Left lung (tissue), 10 donors: ENCODE data around the gene SOX10. TPM values are rescaled to one million over a fixed set of nuclear protein-coding genes. Genes with fewer than 3 reads are reported as not detected.

Experiments used
- ATAC-seq: fragments of 200-7000 bp; cut with Tn5 transposase; one replicate; pipeline ENCODE4 v1.9.1; 2020; ENCODE audit warnings: moderate library complexity
- DNase-seq, 4 donors: peaks; one replicate each; pipeline ENCODE4 v3.0.0-alpha.2; 2013 to 2020
- H3K27ac ChIP-seq, 2 donors: fragments of 200-600 bp; sonication (generic) in 1 of 2; one replicate each; pipeline versions ENCODE4 v1.5.0 to v1.8.0; 2020 to 2021
- H3K27me3 ChIP-seq, 2 donors: fragments of 200-600 bp; sonication (generic) in 1 of 2; one replicate each; pipeline versions ENCODE4 v1.5.0 to v1.8.0; 2020 to 2021
- H3K36me3 ChIP-seq, 2 donors: fragments of 200-600 bp; sonication (generic) in 1 of 2; one replicate each; pipeline versions ENCODE4 v1.5.0 to v1.8.0; 2020 to 2021
- H3K4me1 ChIP-seq, 2 donors: fragments of 200-600 bp; one replicate each; pipeline ENCODE4 v1.8.0; 2021
- H3K4me3 ChIP-seq, 2 donors: fragments of 200-600 bp; sonication (generic) in 1 of 2; one replicate each; pipeline versions ENCODE4 v1.5.0 to v1.8.0; 2020 to 2021; ENCODE audit warnings: mild to moderate bottlenecking in 1 of 2
- H3K9me3 ChIP-seq, 2 donors: fragments of 200-600 bp; sonication (generic) in 1 of 2; one replicate each; pipeline versions ENCODE4 v1.5.0 to v1.8.0; 2020 to 2021
- intact Hi-C, 2 donors: fragments of 100-400 bp; cut with DNase I; formaldehyde crosslinking; loops; one replicate each; pipeline versions ENCODE4 v1.11.2 to v1.14.2; 2022
- polyA plus RNA-seq, 6 donors: library from polyadenylated mRNA; unstranded; fragments of 120-200 nt; gene quantifications; one replicate each; pipeline ENCODE4 v1.2.1, GENCODE V29; 2013; ENCODE audit not compliant: insufficient read length in 6 of 6
- total RNA-seq, 2 donors: library from RNA; stranded (reverse); fragmentation: NEBNext Ultra II Directional; extraction: Animal tissue kit (Norgen Biotek cat#: 25700); gene quantifications; one replicate each; pipeline ENCODE4 v1.2.1, GENCODE V29; 2021
- TF ChIP-seq, protein P1 (sequence below), 2 donors: fragments of 200-600 bp; sonication (generic) in 1 of 2; IDR thresholded peaks; one replicate each; pipeline versions ENCODE4 v1.5.0 to v1.8.0; 2021; ENCODE audit warnings: antibody characterized with exemption in 2 of 2
- donor health status: DM: no; HTN: yes; CAD: no.
- donor health status: DM: no; HTN: no; CAD: no.

Gene SOX10
- total and polyA plus RNA-seq, 8 donors, result 0.41 to 1.0 (median 0.83) TPM; not detected in 2

DNA sequence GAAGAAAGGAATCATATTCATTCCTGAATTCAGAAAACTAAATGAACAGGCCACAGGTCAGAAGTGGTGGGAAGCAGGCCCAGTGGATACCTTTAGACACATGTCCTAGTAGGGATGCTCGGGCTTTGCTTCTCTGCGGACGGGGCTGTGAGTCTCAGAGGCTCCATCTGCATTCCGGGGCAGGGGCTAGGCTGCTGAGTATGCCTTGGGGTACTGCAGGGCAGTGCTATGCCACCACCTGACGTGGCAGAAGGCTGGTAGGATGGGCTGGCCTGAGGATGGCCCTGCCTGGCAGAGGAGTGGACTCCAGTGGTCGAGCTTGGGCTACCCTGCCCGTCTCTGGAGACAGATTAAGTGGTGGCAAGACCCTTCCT is 40.5 kb downstream of the SOX10 start:
- TF ChIP-seq, protein P1, sequence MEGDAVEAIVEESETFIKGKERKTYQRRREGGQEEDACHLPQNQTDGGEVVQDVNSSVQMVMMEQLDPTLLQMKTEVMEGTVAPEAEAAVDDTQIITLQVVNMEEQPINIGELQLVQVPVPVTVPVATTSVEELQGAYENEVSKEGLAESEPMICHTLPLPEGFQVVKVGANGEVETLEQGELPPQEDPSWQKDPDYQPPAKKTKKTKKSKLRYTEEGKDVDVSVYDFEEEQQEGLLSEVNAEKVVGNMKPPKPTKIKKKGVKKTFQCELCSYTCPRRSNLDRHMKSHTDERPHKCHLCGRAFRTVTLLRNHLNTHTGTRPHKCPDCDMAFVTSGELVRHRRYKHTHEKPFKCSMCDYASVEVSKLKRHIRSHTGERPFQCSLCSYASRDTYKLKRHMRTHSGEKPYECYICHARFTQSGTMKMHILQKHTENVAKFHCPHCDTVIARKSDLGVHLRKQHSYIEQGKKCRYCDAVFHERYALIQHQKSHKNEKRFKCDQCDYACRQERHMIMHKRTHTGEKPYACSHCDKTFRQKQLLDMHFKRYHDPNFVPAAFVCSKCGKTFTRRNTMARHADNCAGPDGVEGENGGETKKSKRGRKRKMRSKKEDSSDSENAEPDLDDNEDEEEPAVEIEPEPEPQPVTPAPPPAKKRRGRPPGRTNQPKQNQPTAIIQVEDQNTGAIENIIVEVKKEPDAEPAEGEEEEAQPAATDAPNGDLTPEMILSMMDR (IDR thresholded peaks at IDR 0.05), result no peak
- H3K27ac ChIP-seq, result no peak overlapping the region
- intact Hi-C loops, result no loop called here
- peaks cover 0 to 49% of the 10 kb centered on the region in 2 donors for H3K36me3 ChIP-seq
- no peaks in the 10 kb centered on the region for H3K4me1 ChIP-seq
- ATAC-seq (no peak), DNase-seq (no peak)
- no peak overlapping the region for H3K4me3 ChIP-seq
- H3K9me3 ChIP-seq, result no peaks in the 10 kb centered on the region
- H3K27me3 ChIP-seq, result no peaks in the 10 kb centered on the region

DNA sequence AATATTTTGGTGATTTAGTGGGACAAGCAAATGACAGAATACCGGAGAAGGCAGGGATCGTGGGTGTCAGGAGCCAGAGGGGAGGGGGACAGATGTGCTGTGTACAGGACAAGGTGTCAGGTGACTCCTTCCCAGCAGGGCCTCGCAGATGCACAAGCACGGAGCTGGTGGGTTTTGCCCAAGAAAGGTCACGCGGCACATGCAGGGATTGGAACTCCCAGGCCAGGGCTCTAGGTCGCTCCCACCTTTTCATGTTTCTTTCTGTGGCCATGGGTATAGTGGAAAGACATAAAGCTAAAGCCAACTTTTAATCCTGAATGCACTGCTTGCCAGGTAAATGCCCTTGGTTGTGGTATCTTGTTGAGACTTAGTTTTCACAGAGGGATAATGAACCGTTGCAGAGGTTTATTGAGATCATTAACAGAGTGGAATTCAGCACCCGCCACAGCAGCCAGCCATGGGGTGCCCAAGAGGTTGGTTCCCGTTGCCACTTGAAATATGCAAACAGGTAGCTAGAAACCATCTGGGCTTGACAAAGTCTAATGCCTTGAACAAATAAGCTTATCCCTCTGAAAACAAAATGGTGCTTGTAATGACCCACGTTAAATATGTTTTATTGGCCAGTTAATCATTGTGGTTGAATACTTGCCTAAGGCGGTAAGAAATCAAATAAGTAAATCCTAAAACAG is 41.1 kb downstream of the SOX10 start:
- ATAC-seq, result no peak
- H3K36me3 ChIP-seq, result peaks cover 0 to 52% of the 10 kb centered on the region in 2 donors
- intact Hi-C loops, result no loop called here
- no peaks in the 10 kb centered on the region for H3K4me1 ChIP-seq
- H3K27ac ChIP-seq, result no peak overlapping the region
- DNase-seq, result no peak
- H3K9me3 ChIP-seq, result no peaks in the 10 kb centered on the region
- TF ChIP-seq, protein P1 (IDR thresholded peaks at IDR 0.05), result no peak
- no peak overlapping the region for H3K4me3 ChIP-seq
- H3K27me3 ChIP-seq, result no peaks in the 10 kb centered on the region

- TF ChIP-seq, protein P1 (IDR thresholded peaks at IDR 0.05), result no peak
- intact Hi-C loops, result no loop called here
- Histone ChIP-seq H3K27ac (no peak overlapping the region), H3K4me3 (no peak overlapping the region), H3K9me3 (no peaks in the 10 kb centered on the region), H3K27me3 (no peaks in the 10 kb centered on the region), H3K4me1 (no peaks in the 10 kb centered on the region), H3K36me3 (peaks cover 0 to 63% of the 10 kb centered on the region in 2 donors)
- ATAC-seq (no peak), DNase-seq (no peak)
Measured at GRCh38 chr22:37942133-37942532, 42.2 kb downstream of the SOX10 start.

- DNase-seq, result no peak
- no peaks in the 10 kb centered on the region for H3K4me1 ChIP-seq
- H3K4me3 ChIP-seq, result no peak overlapping the region
- no peak overlapping the region for H3K27ac ChIP-seq
- peaks cover 0 to 76% of the 10 kb centered on the region in 2 donors for H3K36me3 ChIP-seq
- intact Hi-C loops, result no loop called here
- TF ChIP-seq, protein P1 (IDR thresholded peaks at IDR 0.05), result no peak
- ATAC-seq, result no peak
- H3K9me3 ChIP-seq, result no peaks in the 10 kb centered on the region
- no peaks in the 10 kb centered on the region for H3K27me3 ChIP-seq
Measured at GRCh38 chr22:37940698-37941376, 43.5 kb downstream of the SOX10 start.

- Histone ChIP-seq H3K4me1 (peaks cover 29 to 49% of the 10 kb centered on the region in 2 donors), H3K27me3 (no peaks in the 10 kb centered on the region), H3K36me3 (peaks cover 0 to 64% of the 10 kb centered on the region in 2 donors), H3K4me3 (no peak overlapping the region), H3K9me3 (no peaks in the 10 kb centered on the region), H3K27ac (peak overlapping the region; percentile 40 to 73)
- intact Hi-C loops, result no loop called here
- DNase-seq (peak; percentile 76 to 98 (median 90)), ATAC-seq (peak; percentile 87)
- TF ChIP-seq, protein P1 (IDR thresholded peaks at IDR 0.05), result peak; percentile 96
Measured at GRCh38 chr22:37933711-37934376, 50.5 kb downstream of the SOX10 start.
